ENCODE measurements around the gene PCDH12. TPM values are rescaled to one million over a fixed set of nuclear protein-coding genes. Genes with fewer than 3 reads are reported as not detected.

The PCDH12 gene
- total and polyA plus RNA-seq, 9 donors = 13.0 to 19.9 (median 18.7) TPM

DNA sequence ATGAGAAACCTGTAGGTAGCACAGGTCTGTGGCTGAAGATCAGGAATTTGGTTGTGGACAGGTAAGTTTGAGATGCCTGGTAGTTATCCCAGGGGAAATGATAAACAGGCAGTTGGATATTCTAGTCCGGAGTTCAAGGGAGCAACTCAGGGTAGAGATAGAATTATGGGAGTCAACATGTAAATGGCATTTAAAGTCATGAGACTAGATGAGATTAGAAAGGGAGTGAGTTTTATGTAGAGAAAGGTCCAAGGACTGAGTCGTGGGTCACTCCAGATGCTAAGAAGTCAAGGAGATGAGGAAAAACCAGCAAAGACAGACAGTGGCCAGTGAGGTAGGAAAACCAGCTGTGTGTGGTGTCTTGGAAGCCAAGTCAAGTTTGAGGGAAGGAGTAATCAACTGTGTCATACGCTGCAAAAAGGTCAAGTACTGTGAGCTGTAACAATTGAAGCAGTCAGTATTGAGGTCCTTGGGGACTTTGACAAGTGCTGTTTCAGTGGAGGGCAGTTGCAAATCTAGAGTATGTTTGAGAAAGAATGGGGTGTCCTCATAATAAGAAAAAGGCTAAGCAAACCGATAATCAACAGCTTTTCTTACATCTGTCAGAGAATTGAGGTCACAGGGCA is 36.6 kb upstream of the PCDH12 start:
- no peaks in the 10 kb centered on the region for H3K27me3 ChIP-seq (ENCODE audit: control insufficient read depth, insufficient read depth, low read length)
- peaks cover 36% of the 10 kb centered on the region for H3K36me3 ChIP-seq (ENCODE audit: control insufficient read depth, insufficient read depth, low read length)
- H3K9me3 ChIP-seq (replicated peaks; ENCODE audit: control insufficient read depth, low read depth, low read length) = no peaks in the 10 kb centered on the region
- no peak for DNase-seq
- 54% methylated on average over 3 of the region's 4 CpGs for WGBS (ENCODE audit: insufficient coverage)
- H3K27ac ChIP-seq (ENCODE audit: low read length) = no peak overlapping the region
- H3K4me3 ChIP-seq (ENCODE audit: low read length) = no peak overlapping the region
- H3K4me1 ChIP-seq (ENCODE audit: control insufficient read depth, insufficient read depth, low read length) = no peaks in the 10 kb centered on the region

DNA sequence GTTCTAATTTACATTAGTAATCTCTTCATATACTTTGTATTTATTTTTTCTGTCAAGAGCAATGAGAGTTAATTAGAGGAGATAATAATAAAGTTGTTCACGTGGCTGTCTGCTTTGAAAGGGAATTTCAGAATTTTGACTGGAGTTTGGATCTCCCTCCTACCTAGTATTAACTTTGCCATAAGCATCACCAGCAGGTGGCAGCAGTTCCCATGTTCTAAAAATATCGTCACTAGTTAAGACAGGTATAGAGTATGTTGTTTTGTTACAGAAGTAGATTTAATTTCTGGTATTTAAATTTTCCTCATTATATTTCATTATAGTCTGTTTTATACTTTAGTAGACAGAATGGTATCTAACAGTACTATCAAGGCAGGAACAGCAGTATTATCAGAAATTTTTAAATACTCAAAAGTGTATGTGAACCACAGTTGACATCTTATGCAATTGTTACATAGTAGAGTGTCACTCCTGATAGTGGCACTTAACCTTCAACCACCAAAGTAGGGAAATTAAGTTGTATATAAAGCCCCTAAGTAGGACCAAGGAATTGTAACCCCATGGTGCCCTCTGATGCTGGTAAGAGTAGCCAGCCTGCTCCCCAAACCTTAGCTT is 34.5 kb upstream of the PCDH12 start:
- Histone ChIP-seq H3K27me3 (ENCODE audit: control insufficient read depth, insufficient read depth, low read length) (no peaks in the 10 kb centered on the region), H3K4me1 (ENCODE audit: control insufficient read depth, insufficient read depth, low read length) (no peaks in the 10 kb centered on the region), H3K9me3 (replicated peaks; ENCODE audit: control insufficient read depth, low read depth, low read length) (no peaks in the 10 kb centered on the region), H3K4me3 (ENCODE audit: low read length) (no peak overlapping the region), H3K27ac (ENCODE audit: low read length) (no peak overlapping the region), H3K36me3 (ENCODE audit: control insufficient read depth, insufficient read depth, low read length) (peaks cover 35% of the 10 kb centered on the region)
- no CpG with 5 or more reads among the region's 2 CpGs for WGBS (ENCODE audit: insufficient coverage)
- DNase-seq = peak; percentile 81

DNA sequence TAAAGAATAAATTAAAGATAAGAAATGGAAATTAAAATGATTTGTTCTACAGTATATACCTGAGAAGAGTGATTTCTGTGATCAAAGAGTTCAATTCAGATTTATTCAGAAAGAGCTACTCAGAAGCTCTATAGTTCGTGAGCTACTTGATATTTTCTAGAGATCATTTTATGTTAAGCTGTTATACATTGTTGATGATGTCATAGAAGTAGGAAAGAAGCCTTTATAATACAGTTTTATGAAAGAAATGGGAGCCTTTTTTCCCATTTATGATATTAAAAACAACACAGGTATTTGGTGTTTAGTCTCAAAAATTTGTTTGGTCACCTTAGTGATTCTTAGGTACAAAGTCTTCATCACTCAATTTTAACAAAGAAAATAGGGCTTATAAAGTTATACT is 31.7 kb upstream of the PCDH12 start:
- Histone ChIP-seq H3K4me1 (ENCODE audit: control insufficient read depth, insufficient read depth, low read length) (no peaks in the 10 kb centered on the region), H3K4me3 (ENCODE audit: low read length) (no peak overlapping the region), H3K9me3 (replicated peaks; ENCODE audit: control insufficient read depth, low read depth, low read length) (no peaks in the 10 kb centered on the region), H3K27ac (ENCODE audit: low read length) (no peak overlapping the region), H3K27me3 (ENCODE audit: control insufficient read depth, insufficient read depth, low read length) (no peaks in the 10 kb centered on the region), H3K36me3 (ENCODE audit: control insufficient read depth, insufficient read depth, low read length) (peaks cover 42% of the 10 kb centered on the region)
- WGBS (ENCODE audit: insufficient coverage) = no CpG with 5 or more reads among the region's 1 CpG
- no peak for DNase-seq

GRCh38 chr5:141986072-141986471 is 28.1 kb upstream of the PCDH12 start:
- peaks cover 33% of the 10 kb centered on the region for H3K36me3 ChIP-seq (ENCODE audit: control insufficient read depth, insufficient read depth, low read length)
- H3K4me3 ChIP-seq (ENCODE audit: low read length) = no peak overlapping the region
- H3K4me1 ChIP-seq (ENCODE audit: control insufficient read depth, insufficient read depth, low read length) = no peaks in the 10 kb centered on the region
- no peak overlapping the region for H3K27ac ChIP-seq (ENCODE audit: low read length)
- no peaks in the 10 kb centered on the region for H3K9me3 ChIP-seq (replicated peaks; ENCODE audit: control insufficient read depth, low read depth, low read length)
- DNase-seq = no peak
- H3K27me3 ChIP-seq (ENCODE audit: control insufficient read depth, insufficient read depth, low read length) = no peaks in the 10 kb centered on the region

GRCh38 chr5:141982626-141983025 is 24.6 kb upstream of the PCDH12 start:
- H3K27ac ChIP-seq (ENCODE audit: low read length) = no peak overlapping the region
- DNase-seq = no peak
- peaks cover 58% of the 10 kb centered on the region for H3K36me3 ChIP-seq (ENCODE audit: control insufficient read depth, insufficient read depth, low read length)
- no peaks in the 10 kb centered on the region for H3K4me1 ChIP-seq (ENCODE audit: control insufficient read depth, insufficient read depth, low read length)
- no peak overlapping the region for H3K4me3 ChIP-seq (ENCODE audit: low read length)
- no peaks in the 10 kb centered on the region for H3K27me3 ChIP-seq (ENCODE audit: control insufficient read depth, insufficient read depth, low read length)
- H3K9me3 ChIP-seq (replicated peaks; ENCODE audit: control insufficient read depth, low read depth, low read length) = no peaks in the 10 kb centered on the region
- no CpG with 5 or more reads among the region's 2 CpGs for WGBS (ENCODE audit: insufficient coverage)

GRCh38 chr5:141978389-141978788 is 20.4 kb upstream of the PCDH12 start:
- Histone ChIP-seq H3K36me3 (ENCODE audit: control insufficient read depth, insufficient read depth, low read length) (peaks cover 49% of the 10 kb centered on the region), H3K9me3 (replicated peaks; ENCODE audit: control insufficient read depth, low read depth, low read length) (no peaks in the 10 kb centered on the region), H3K27me3 (ENCODE audit: control insufficient read depth, insufficient read depth, low read length) (no peaks in the 10 kb centered on the region), H3K4me1 (ENCODE audit: control insufficient read depth, insufficient read depth, low read length) (no peaks in the 10 kb centered on the region), H3K4me3 (ENCODE audit: low read length) (no peak overlapping the region), H3K27ac (ENCODE audit: low read length) (no peak overlapping the region)
- no peak for DNase-seq

GRCh38 chr5:141976176-141976575 is 18.2 kb upstream of the PCDH12 start:
- no peaks in the 10 kb centered on the region for H3K9me3 ChIP-seq (replicated peaks; ENCODE audit: control insufficient read depth, low read depth, low read length)
- H3K36me3 ChIP-seq (ENCODE audit: control insufficient read depth, insufficient read depth, low read length) = peaks cover 46% of the 10 kb centered on the region
- WGBS (ENCODE audit: insufficient coverage) = 76% methylated on average over 3 of the region's 6 CpGs
- no peaks in the 10 kb centered on the region for H3K27me3 ChIP-seq (ENCODE audit: control insufficient read depth, insufficient read depth, low read length)
- H3K27ac ChIP-seq (ENCODE audit: low read length) = no peak overlapping the region
- H3K4me3 ChIP-seq (ENCODE audit: low read length) = no peak overlapping the region
- H3K4me1 ChIP-seq (ENCODE audit: control insufficient read depth, insufficient read depth, low read length) = no peaks in the 10 kb centered on the region
- no peak for DNase-seq

DNA sequence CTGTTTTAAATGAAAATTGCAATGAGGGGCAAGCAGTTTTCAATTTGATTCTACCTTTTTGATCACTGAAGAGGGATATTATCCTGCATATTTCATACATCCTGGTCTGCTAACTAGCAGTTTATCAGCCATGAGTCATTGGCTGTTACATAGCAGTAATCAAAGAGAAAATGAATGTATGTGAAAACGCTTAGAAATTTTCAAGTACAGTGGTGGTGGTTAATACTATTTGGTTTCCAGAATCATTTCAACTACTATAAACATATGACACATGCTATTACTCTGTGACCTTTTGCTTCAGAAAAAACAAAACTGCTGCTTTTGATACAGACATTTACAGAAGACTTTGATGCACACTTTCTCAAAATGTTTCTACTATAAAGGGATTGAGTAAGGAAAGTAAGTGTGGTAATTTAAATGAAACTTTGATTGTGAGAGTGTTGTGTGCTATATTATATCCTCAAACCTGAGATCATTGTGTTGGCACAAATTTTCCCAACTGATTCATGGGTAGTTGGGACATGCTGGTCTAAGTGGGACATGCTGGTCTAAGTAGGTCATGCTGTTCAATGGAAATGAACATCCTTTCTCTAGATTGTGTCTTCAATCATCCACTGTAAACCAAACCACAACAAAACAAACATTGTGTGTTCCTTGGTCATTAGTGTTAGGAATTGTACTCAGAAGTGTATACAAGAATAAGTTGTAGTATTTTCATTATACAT is 16.0 kb upstream of the PCDH12 start:
- no peaks in the 10 kb centered on the region for H3K9me3 ChIP-seq (replicated peaks; ENCODE audit: control insufficient read depth, low read depth, low read length)
- no peaks in the 10 kb centered on the region for H3K27me3 ChIP-seq (ENCODE audit: control insufficient read depth, insufficient read depth, low read length)
- WGBS (ENCODE audit: insufficient coverage) = no CpG with 5 or more reads among the region's 1 CpG
- H3K4me3 ChIP-seq (ENCODE audit: low read length) = no peak overlapping the region
- DNase-seq = no peak
- no peak overlapping the region for H3K27ac ChIP-seq (ENCODE audit: low read length)
- H3K36me3 ChIP-seq (ENCODE audit: control insufficient read depth, insufficient read depth, low read length) = peaks cover 28% of the 10 kb centered on the region
- peaks cover 5% of the 10 kb centered on the region for H3K4me1 ChIP-seq (ENCODE audit: control insufficient read depth, insufficient read depth, low read length)

- WGBS (ENCODE audit: insufficient coverage) = no CpG with 5 or more reads among the region's 2 CpGs
- Histone ChIP-seq H3K9me3 (replicated peaks; ENCODE audit: control insufficient read depth, low read depth, low read length) (no peaks in the 10 kb centered on the region), H3K4me1 (ENCODE audit: control insufficient read depth, insufficient read depth, low read length) (peaks cover 9% of the 10 kb centered on the region), H3K27ac (ENCODE audit: low read length) (peak overlapping the region; percentile 98), H3K36me3 (ENCODE audit: control insufficient read depth, insufficient read depth, low read length) (peaks cover 12% of the 10 kb centered on the region), H3K4me3 (ENCODE audit: low read length) (peak overlapping the region; percentile 94), H3K27me3 (ENCODE audit: control insufficient read depth, insufficient read depth, low read length) (no peaks in the 10 kb centered on the region)
- DNase-seq = no peak
These were observed 12.1 kb upstream of the PCDH12 start for GRCh38 chr5:141969783-141970771.
